GM12874 (cell line): ENCODE results near the gene GAB2.

Experiments
- TF ChIP-seq, protein P1 (sequence below): IDR thresholded peaks from 2 replicates; pipeline ENCODE4 v1.5.1; 2011; ENCODE audit warnings: low read depth, mild to moderate bottlenecking, control low read depth, low read length, moderate library complexity; ENCODE audit not compliant: insufficient read depth

GAB2 gene

GRCh38 chr11:78253797-78254196 is 163.8 kb downstream of the GAB2 start:
- TF ChIP-seq, protein P1, sequence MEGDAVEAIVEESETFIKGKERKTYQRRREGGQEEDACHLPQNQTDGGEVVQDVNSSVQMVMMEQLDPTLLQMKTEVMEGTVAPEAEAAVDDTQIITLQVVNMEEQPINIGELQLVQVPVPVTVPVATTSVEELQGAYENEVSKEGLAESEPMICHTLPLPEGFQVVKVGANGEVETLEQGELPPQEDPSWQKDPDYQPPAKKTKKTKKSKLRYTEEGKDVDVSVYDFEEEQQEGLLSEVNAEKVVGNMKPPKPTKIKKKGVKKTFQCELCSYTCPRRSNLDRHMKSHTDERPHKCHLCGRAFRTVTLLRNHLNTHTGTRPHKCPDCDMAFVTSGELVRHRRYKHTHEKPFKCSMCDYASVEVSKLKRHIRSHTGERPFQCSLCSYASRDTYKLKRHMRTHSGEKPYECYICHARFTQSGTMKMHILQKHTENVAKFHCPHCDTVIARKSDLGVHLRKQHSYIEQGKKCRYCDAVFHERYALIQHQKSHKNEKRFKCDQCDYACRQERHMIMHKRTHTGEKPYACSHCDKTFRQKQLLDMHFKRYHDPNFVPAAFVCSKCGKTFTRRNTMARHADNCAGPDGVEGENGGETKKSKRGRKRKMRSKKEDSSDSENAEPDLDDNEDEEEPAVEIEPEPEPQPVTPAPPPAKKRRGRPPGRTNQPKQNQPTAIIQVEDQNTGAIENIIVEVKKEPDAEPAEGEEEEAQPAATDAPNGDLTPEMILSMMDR: no peak

GRCh38 chr11:78251083-78251775 is 166.4 kb downstream of the GAB2 start:
- TF ChIP-seq, protein P1: no peak

DNA sequence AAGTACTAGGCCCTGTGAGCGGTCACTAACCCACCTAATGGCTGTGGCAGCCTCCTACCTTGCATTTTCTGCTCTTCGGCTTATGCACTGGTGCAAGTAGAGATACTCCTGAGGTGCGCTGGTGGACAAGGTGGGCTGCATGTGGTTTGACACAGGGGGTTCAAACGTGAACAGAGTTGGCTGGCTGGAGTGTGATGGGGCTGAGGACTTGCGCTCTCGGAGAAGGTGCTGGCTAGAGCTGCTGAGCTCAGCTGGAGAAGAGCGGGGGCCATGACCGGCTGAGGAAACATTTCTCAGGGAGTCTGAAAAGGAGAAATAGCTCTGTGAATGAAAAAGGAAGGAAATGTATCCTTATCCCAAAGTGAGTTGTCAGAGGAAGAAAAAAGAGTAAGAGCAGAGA is 167.5 kb downstream of the GAB2 start:
- TF ChIP-seq, protein P1: no peak

- TF ChIP-seq, protein P1: no peak
Observed at GRCh38 chr11:78248903-78249302, 168.7 kb downstream of the GAB2 start.

DNA sequence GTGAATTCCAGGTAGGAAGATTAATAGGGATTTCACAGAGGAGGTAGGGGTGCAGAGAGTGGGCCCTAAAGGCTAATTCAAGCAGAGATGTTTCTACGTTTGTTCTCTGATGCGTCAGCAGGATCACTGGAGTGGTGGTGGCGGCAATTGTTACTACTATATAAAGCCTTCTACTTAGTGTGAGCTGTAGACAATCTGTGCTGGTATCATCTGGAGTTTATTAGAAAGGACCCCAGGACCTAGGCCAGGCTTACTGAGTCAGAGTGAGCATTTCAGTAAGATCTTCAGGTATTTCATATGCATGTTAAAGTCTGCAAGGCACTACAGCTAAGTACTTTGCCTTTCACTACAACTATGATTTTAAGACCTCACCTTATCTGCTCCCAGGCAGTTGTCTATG is 169.4 kb downstream of the GAB2 start:
- TF ChIP-seq, protein P1: no peak

- TF ChIP-seq, protein P1: no peak
Observed at GRCh38 chr11:78244546-78245255, 172.9 kb downstream of the GAB2 start.

GRCh38 chr11:78244080-78244479 is 173.5 kb downstream of the GAB2 start:
- TF ChIP-seq, protein P1: no peak
